ENCODE data around the gene FGFR3. TPM values are rescaled to one million over a fixed set of nuclear protein-coding genes. Genes with fewer than 3 reads are reported as not detected.

The FGFR3 gene
- total RNA-seq, 2 experiments from 2014 or later: not detected

GRCh38 chr4:1855333-1856070 is 62.4 kb downstream of the FGFR3 start:
- H3K27ac Mint-ChIP-seq: peak overlapping the region; percentile 56
- peaks cover 36% of the 10 kb centered on the region for H3K4me1 Mint-ChIP-seq
- H3K27me3 Mint-ChIP-seq: no peaks in the 10 kb centered on the region
- H3K9me3 Mint-ChIP-seq: no peaks in the 10 kb centered on the region
- peak overlapping the region; percentile 90 for H3K4me3 Mint-ChIP-seq
- peaks cover 17% of the 10 kb centered on the region for H3K36me3 Mint-ChIP-seq
- peak; percentile 39 for DNase-seq

GRCh38 chr4:1856071-1856942 is 63.2 kb downstream of the FGFR3 start, which contains the start of gene LETM1:
Gene LETM1 (minus strand): TSS chr4:1856156. CDS start chr4:1855950, 206 bp downstream.
- H3K9me3 Mint-ChIP-seq: no peaks in the 10 kb centered on the region
- H3K27me3 Mint-ChIP-seq: no peaks in the 10 kb centered on the region
- H3K36me3 Mint-ChIP-seq: peaks cover 17% of the 10 kb centered on the region
- DNase-seq: peak; percentile 97
- peak within 1 kb of the TSS; percentile 90 for H3K4me3 Mint-ChIP-seq
- peak within 1 kb of the TSS; percentile 74 for H3K27ac Mint-ChIP-seq
- H3K4me1 Mint-ChIP-seq: peaks cover 36% of the 10 kb centered on the region

- no peaks in the 10 kb centered on the region for H3K27me3 Mint-ChIP-seq
- no peaks in the 10 kb centered on the region for H3K9me3 Mint-ChIP-seq
- H3K4me1 Mint-ChIP-seq: peaks cover 38% of the 10 kb centered on the region
- DNase-seq: no peak
- H3K4me3 Mint-ChIP-seq: peak overlapping the region; percentile 82
- H3K36me3 Mint-ChIP-seq: peaks cover 16% of the 10 kb centered on the region
- H3K27ac Mint-ChIP-seq: peak overlapping the region; percentile 74
These were observed 64.0 kb downstream of the FGFR3 start for GRCh38 chr4:1856943-1857699.

GRCh38 chr4:1857931-1858330 is 64.8 kb downstream of the FGFR3 start:
- no peak overlapping the region for H3K4me3 Mint-ChIP-seq
- no peak for DNase-seq
- H3K36me3 Mint-ChIP-seq: peaks cover 11% of the 10 kb centered on the region
- peaks cover 35% of the 10 kb centered on the region for H3K4me1 Mint-ChIP-seq
- H3K9me3 Mint-ChIP-seq: no peaks in the 10 kb centered on the region
- H3K27me3 Mint-ChIP-seq: no peaks in the 10 kb centered on the region
- no peak overlapping the region for H3K27ac Mint-ChIP-seq

Other genes with a start within 250 kb of the FGFR3 start
- 1 to 10 TPM in 1 of 2 experiments, under 1 TPM in 1; 0.82 to 1.3 TPM for gene FAM53A, start 109.0 kb upstream of the FGFR3 start, total RNA-seq
- 100 to 1,000 TPM; 183 to 184 TPM for gene SLBP, start 81.0 kb upstream of the FGFR3 start, total RNA-seq
- gene TMEM129, start 72.0 kb upstream of the FGFR3 start, total RNA-seq: 10 to 100 TPM; 20.5 to 20.8 TPM
- gene TACC3, start 71.8 kb upstream of the FGFR3 start, total RNA-seq: 100 to 1,000 TPM; 189 to 190 TPM
- gene LETM1, start 62.9 kb downstream of the FGFR3 start, total RNA-seq: 10 to 100 TPM; 76.6 to 77.3 TPM
- 100 to 1,000 TPM; 181 to 184 TPM for gene NSD2, start 78.1 kb downstream of the FGFR3 start, total RNA-seq
- 10 to 100 TPM; 44.8 to 46.2 TPM for gene NELFA, start 215.7 kb downstream of the FGFR3 start, total RNA-seq